HepG2 (cell line): Measurements from ENCODE around the gene FAR1. TPM values are rescaled to one million over a fixed set of nuclear protein-coding genes. Genes with fewer than 3 reads are reported as not detected.

Experiments
- ATAC-seq: fragments of 200-7000 bp; cut with Tn5 transposase; 3 replicates; pipeline ENCODE4 v1.9.1; 2020; ENCODE audit warnings: mild to moderate bottlenecking, moderate library complexity
- BruUV-seq: library from RNA; stranded (reverse); fragments of 400-500 nt; replicated peaks from 2 replicates; lab custom pipeline; 2021; lab: Mats Ljungman, UMichigan
- CTCF ChIA-PET: fragments of 300-600 bp; formaldehyde crosslinking; extraction: SDS; loops from one replicate; lab custom pipeline; 2021; ENCODE audit warnings: low total read pairs, inconsistent platforms, low intra/inter-chr PET ratio; lab: Yijun Ruan, JAX
- POLR2A ChIA-PET: fragments of 350-600 bp; sonication (Branson Sonifier 250); formaldehyde crosslinking; loops from one replicate; lab custom pipeline; 2020; ENCODE audit warnings: antibody characterized with exemption, inconsistent platforms; lab: Yijun Ruan, JAX
- DNase-seq: peaks from one replicate; pipeline ENCODE4 v3.0.0-alpha.2; 2015; ENCODE audit warnings: low spot score
- FAIRE-seq: peaks from 3 replicates; lab custom pipeline; 2011; peaks lifted over from hg19 to GRCh38; lab: Jason Lieb, UNC
- H2AFZ ChIP-seq: one replicate; pipeline ENCODE4 v1.6.1; 2011; ENCODE audit warnings: low read length, inconsistent platforms
- H3K27ac ChIP-seq: fragments of 300-600 bp; 3 replicates; pipeline ENCODE4 v1.8.0; 2011; ENCODE audit warnings: mixed run types, mild to moderate bottlenecking, mixed read lengths, low read length, inconsistent platforms; ENCODE audit not compliant: insufficient read depth; ENCODE audit errors: extremely low read length
- H3K27me3 ChIP-seq, 2 experiments: fragments of 200-600 bp in 1 of 2; 2 replicates in 1 of 2; 3 replicates in 1 of 2; pipeline versions ENCODE4 v1.6.0 to v1.8.0; 2011; ENCODE audit warnings: low read length in 2 of 2, mild to moderate bottlenecking in 2 of 2, moderate library complexity in 2 of 2, inconsistent platforms in 1 of 2; ENCODE audit not compliant: insufficient read depth in 2 of 2, control insufficient read depth in 1 of 2
- H3K36me3 ChIP-seq, 2 experiments: fragments of 200-600 bp in 1 of 2; replicated peaks in 1 of 2; 2 replicates in 1 of 2; 3 replicates in 1 of 2; pipeline versions ENCODE4 v1.5.1 to v1.8.0; 2011; ENCODE audit warnings: low read length in 2 of 2, inconsistent platforms in 1 of 2; ENCODE audit not compliant: insufficient read depth in 2 of 2, control insufficient read depth in 1 of 2
- H3K4me1 ChIP-seq: 2 replicates; pipeline ENCODE4 v1.5.1; 2012; ENCODE audit warnings: low read length, inconsistent platforms; ENCODE audit not compliant: insufficient read depth
- H3K4me2 ChIP-seq: 2 replicates; pipeline ENCODE4 v1.6.0; 2011; ENCODE audit warnings: low read depth, low read length, inconsistent platforms
- H3K4me3 ChIP-seq, 3 experiments: fragments of 200-600 bp in 1 of 3; sonication (generic), shearing (Covaris generic) in 1 of 3; replicated peaks in 1 of 3; 2 replicates each; pipeline ENCODE4 v1.5.1; 2011 to 2016; ENCODE audit warnings: low read length in 3 of 3, inconsistent platforms in 2 of 3, low read depth in 2 of 3, mild to moderate bottlenecking in 2 of 3, control low read depth in 1 of 3, mixed read lengths in 1 of 3; ENCODE audit not compliant: insufficient read depth in 1 of 3
- H3K79me2 ChIP-seq: one replicate; pipeline ENCODE4 v1.6.1; 2011; ENCODE audit warnings: low read length, inconsistent platforms; ENCODE audit not compliant: insufficient read depth
- H3K9ac ChIP-seq: 2 replicates; pipeline ENCODE4 v1.6.0; 2011; ENCODE audit warnings: mild to moderate bottlenecking, low read depth, low read length, inconsistent platforms; ENCODE audit not compliant: insufficient read depth
- H3K9me3 ChIP-seq: 2 replicates; pipeline ENCODE4 v1.5.1; 2012; ENCODE audit warnings: mild to moderate bottlenecking, low read length
- H4K20me1 ChIP-seq: 2 replicates; pipeline ENCODE4 v1.6.0; 2011; ENCODE audit warnings: inconsistent platforms, mild to moderate bottlenecking, low read length, moderate library complexity; ENCODE audit not compliant: insufficient read depth
- GATA4 ChIP-seq: sonication (generic); IDR thresholded peaks from 2 replicates; pipeline ENCODE4 v1.6.1; 2016; ENCODE audit warnings: antibody characterized with exemption, low read depth, borderline replicate concordance
- HMG20B ChIP-seq: conservative IDR thresholded peaks from 2 replicates; pipeline ENCODE4 v1.6.1; 2016; ENCODE audit warnings: missing genetic modification reagents, missing compliant biosample characterization
- HNF4G ChIP-seq, 2 experiments: sonication (generic) in 1 of 2; formaldehyde crosslinking in 1 of 2; IDR thresholded peaks; 2 replicates each; pipeline versions ENCODE4 v1.4.0 to v1.6.1; 2011 to 2020; ENCODE audit warnings: borderline replicate concordance in 2 of 2, low read depth in 2 of 2, mild to moderate bottlenecking in 2 of 2, low read length in 1 of 2, missing genetic modification reagents in 1 of 2, moderate library complexity in 1 of 2
- MEF2D ChIP-seq: sonication (generic); formaldehyde crosslinking; IDR thresholded peaks from 2 replicates; pipeline ENCODE4 v1.5.1; 2020; ENCODE audit warnings: mild to moderate bottlenecking, missing genetic modification reagents
- ONECUT2 ChIP-seq: sonication (generic); formaldehyde crosslinking; IDR thresholded peaks from 2 replicates; pipeline ENCODE4 v1.4.0; 2020; ENCODE audit warnings: missing genetic modification reagents
- PRDM15 ChIP-seq: sonication (generic); formaldehyde crosslinking; IDR thresholded peaks from 2 replicates; pipeline ENCODE4 v1.4.0; 2020; ENCODE audit warnings: missing genetic modification reagents
- SSRP1 ChIP-seq: IDR thresholded peaks from 2 replicates; pipeline ENCODE4 v1.6.1; 2016; ENCODE audit warnings: control low read depth
- STAT5B ChIP-seq: sonication (generic); formaldehyde crosslinking; IDR thresholded peaks from 2 replicates; pipeline ENCODE4 v1.4.0; 2020; ENCODE audit warnings: missing genetic modification reagents
- THAP11 ChIP-seq: IDR thresholded peaks from 2 replicates; pipeline ENCODE4 v1.6.1; 2016; ENCODE audit warnings: missing biosample characterization, missing genetic modification reagents
- ZNF260 ChIP-seq: sonication (generic); formaldehyde crosslinking; IDR thresholded peaks from 2 replicates; pipeline ENCODE4 v1.4.0; 2020; ENCODE audit warnings: missing genetic modification reagents, low read depth, mild to moderate bottlenecking, borderline replicate concordance
- ZNF740 ChIP-seq: sonication (generic); formaldehyde crosslinking; IDR thresholded peaks from 2 replicates; pipeline ENCODE4 v1.4.0; 2020; ENCODE audit warnings: missing genetic modification reagents
- ZNF784 ChIP-seq: sonication (generic); formaldehyde crosslinking; IDR thresholded peaks from 2 replicates; pipeline ENCODE4 v1.5.1; 2020; ENCODE audit warnings: missing genetic modification reagents, mild to moderate bottlenecking, borderline replicate concordance
- WGBS: methylation state at CpG from one replicate; pipeline ENCODE4 v1.1.6; 2017; ENCODE audit warnings: low lambda C conversion rate; 5-methylcytosine and 5-hydroxymethylcytosine counted together
- in situ Hi-C: cut with HindIII; loops from 2 replicates; pipeline ENCODE4 v1.10.0; 2017; ENCODE audit warnings: low pct_unique_long_range_greater_than_20kb; ENCODE audit not compliant: extremely low pct_ligation_motif_present
- intact Hi-C: fragments of 100-400 bp; cut with micrococcal nuclease; formaldehyde crosslinking; loops from one replicate; pipeline ENCODE4 v1.10.0; 2022; ENCODE audit not compliant: unreplicated experiment
- polyA plus RNA-seq, 8 experiments: library from polyadenylated mRNA; depleted of rRNA in 3 of 8; stranded (reverse) in 7 of 8; unstranded in 1 of 8; fragments of >200 nt; fragmentation: Illumina TruSeq in 4 of 8; extraction: Trizol in 4 of 8; gene quantifications; 2 replicates each; pipeline versions ENCODE4 v1.2.1 to v1.2.3, GENCODE V29; 2011 to 2016; ENCODE audit warnings: low read depth in 4 of 8, missing spikeins in 1 of 8, mixed read lengths in 1 of 8; ENCODE audit not compliant: insufficient read depth in 1 of 8
- total RNA-seq, 5 experiments: library from RNA; depleted of rRNA; stranded (reverse); fragments of >200 nt; fragmentation: Illumina TruSeq; extraction: Trizol; gene quantifications; 2 replicates each; pipeline ENCODE4 v1.2.3, GENCODE V29; 2016; ENCODE audit warnings: low read depth in 1 of 5
- TF ChIP-seq, protein P1 (sequence below): sonication (generic); formaldehyde crosslinking; conservative IDR thresholded peaks from 2 replicates; pipeline ENCODE4 v1.4.0; 2020; ENCODE audit warnings: missing genetic modification reagents

FAR1 gene
- total and polyA plus RNA-seq, 2 of the 13 experiments (the other 11 are each of a cell fraction or from before 2014, with no cell fraction given), result 0.40 to 0.95 TPM

DNA sequence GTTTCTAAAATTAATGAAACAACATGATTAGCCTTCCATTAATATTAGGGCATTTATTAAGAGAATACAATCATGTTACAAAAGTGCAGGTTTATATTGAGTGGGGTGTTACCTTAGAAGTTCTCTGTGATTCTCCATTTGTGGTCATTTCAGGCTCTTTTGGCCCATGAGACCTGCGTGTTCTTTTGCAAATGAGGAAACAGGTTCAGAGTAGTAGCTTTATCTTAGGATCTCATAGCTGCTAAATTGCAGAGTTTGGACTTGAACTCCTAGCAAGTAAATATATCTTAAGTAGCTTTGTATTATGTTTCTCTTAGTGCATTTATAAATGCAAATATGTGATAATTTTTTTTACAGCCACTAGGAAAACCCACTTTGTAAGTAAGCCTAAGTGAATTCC, 18.3 kb downstream of the FAR1 start (continued):
- TF ChIP-seq HNF4G (IDR thresholded peaks at IDR 0.05; ENCODE audit: borderline replicate concordance, low read depth, low read length) (no peak), HNF4G (CRISPR knock-in tag; IDR thresholded peaks at IDR 0.05; ENCODE audit: borderline replicate concordance, low read depth) (no peak), ONECUT2 (CRISPR knock-in tag) (no peak), HMG20B (CRISPR knock-in tag) (no peak), ZNF740 (CRISPR knock-in tag) (no peak), PRDM15 (CRISPR knock-in tag) (no peak), STAT5B (CRISPR knock-in tag) (no peak)

DNA sequence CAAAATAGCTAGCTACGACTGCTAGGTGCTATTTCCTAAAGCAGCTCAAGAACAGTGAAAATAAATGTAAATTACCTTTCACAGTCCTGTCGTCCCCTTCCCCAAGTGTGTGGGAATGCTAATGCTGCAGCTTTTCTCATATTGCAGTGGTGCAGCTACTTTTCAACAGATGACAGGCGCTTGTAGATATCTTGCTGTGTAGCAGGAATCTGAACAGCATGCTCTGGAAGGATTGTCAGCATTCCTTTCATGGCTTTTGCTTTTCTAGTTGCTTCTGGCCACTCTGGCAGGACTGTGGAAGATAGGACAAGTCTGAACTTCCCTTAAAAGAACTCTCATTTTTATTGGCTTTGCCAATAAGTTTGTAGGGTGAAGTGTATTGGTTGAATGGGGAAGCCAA, 18.8 kb downstream of the FAR1 start:
- in situ Hi-C loops (no loop called here), intact Hi-C loops (no loop called here)
- Histone ChIP-seq H3K4me2 (no peak overlapping the region), H3K4me3 (no peak overlapping the region), H3K9me3 (no peaks in the 10 kb centered on the region), H2AFZ (no peak overlapping the region), H3K36me3 (no peaks in the 10 kb centered on the region), H3K27me3 (peaks cover 0 to 2% of the 10 kb centered on the region in 2 experiments; a peak in 1 of 5 replicates), H3K4me1 (no peaks in the 10 kb centered on the region), H3K79me2 (no peaks in the 10 kb centered on the region), H3K9ac (no peak overlapping the region), H3K27ac (no peak overlapping the region), H4K20me1 (no peaks in the 10 kb centered on the region)
- no peak for TF ChIP-seq THAP11
- no peak for TF ChIP-seq ZNF784
- no peak for TF ChIP-seq ZNF260 (CRISPR knock-in tag)
- TF ChIP-seq SSRP1 (CRISPR knock-in tag), result no peak
- TF ChIP-seq GATA4, result no peak
- TF ChIP-seq MEF2D (CRISPR knock-in tag), result no peak
- TF ChIP-seq, protein P1, sequence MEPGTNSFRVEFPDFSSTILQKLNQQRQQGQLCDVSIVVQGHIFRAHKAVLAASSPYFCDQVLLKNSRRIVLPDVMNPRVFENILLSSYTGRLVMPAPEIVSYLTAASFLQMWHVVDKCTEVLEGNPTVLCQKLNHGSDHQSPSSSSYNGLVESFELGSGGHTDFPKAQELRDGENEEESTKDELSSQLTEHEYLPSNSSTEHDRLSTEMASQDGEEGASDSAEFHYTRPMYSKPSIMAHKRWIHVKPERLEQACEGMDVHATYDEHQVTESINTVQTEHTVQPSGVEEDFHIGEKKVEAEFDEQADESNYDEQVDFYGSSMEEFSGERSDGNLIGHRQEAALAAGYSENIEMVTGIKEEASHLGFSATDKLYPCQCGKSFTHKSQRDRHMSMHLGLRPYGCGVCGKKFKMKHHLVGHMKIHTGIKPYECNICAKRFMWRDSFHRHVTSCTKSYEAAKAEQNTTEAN (CRISPR knock-in tag), result no peak
- CTCF ChIA-PET, result no interaction called here
- FAIRE-seq (no peak), ATAC-seq (no peak), DNase-seq (no peak)
- BruUV-seq, result no TSS peak
- 2% methylated on average over 3 of the region's 3 CpGs for WGBS
- POLR2A ChIA-PET, result no interaction called here
